GM23248 (cell line): ENCODE results near the gene ADAT1.

ENCODE experiments used
- EZH2 ChIP-seq: fragments of 200-600 bp; sonication (generic); IDR thresholded peaks from 2 replicates; pipeline ENCODE4 v1.6.1; 2018; ENCODE audit warnings: antibody characterized with exemption, mild to moderate bottlenecking; ENCODE audit not compliant: insufficient read depth, poor library complexity, severe bottlenecking
- EZH2phosphoT487 ChIP-seq: fragments of 200-600 bp; sonication (generic); IDR thresholded peaks from 2 replicates; pipeline ENCODE4 v1.6.1; 2018; ENCODE audit warnings: antibody characterized with exemption, moderate library complexity, mild to moderate bottlenecking, low read depth; ENCODE audit not compliant: insufficient read depth

DNA sequence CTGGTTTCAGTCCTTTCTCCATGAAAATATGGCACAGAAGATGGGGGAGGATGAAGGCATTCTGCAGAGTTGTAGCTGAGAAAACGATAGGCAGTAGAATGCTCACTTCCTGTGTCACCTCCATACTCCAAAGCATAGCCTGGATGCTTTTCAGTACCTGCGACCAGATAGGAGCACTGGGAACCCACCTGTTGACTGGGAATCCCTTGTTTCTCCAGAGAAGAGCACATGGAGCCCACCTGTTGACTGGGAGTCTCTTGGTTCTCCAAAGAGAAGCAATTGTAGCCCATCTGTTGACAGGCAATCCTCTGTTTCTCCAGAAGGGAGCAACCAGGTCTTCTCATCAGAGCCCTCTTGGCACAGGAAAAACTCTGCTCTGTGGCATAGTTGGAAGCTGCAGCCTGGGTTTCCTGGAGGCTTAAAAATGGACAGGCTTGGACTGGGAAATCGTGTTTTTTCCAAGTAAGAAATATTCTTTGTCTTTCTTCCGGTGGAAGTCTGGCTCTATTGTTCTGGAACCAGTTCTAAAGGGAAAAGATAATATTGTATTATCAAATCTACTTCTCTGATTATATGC is 37.7 kb upstream of the ADAT1 start:
- TF ChIP-seq EZH2 (no peak), EZH2phosphoT487 (no peak)
